IMR-90 (cell line): ENCODE measurements around the gene CLTCL1. TPM values are rescaled to one million over a fixed set of nuclear protein-coding genes. Genes with fewer than 3 reads are reported as not detected.

Source experiments
- ATAC-seq: fragments of 200-7000 bp; cut with Tn5 transposase; 2 replicates; pipeline ENCODE4 v1.9.1; 2020; ENCODE audit warnings: low read depth, mild to moderate bottlenecking, moderate library complexity
- BruUV-seq: library from RNA; stranded (reverse); fragments of 400-500 nt; replicated peaks from 2 replicates; lab custom pipeline; 2021; lab: Mats Ljungman, UMichigan
- CTCF ChIA-PET: fragments of 300-600 bp; formaldehyde crosslinking; extraction: SDS; loops from one replicate; lab custom pipeline; 2021; ENCODE audit warnings: antibody characterized with exemption; lab: Yijun Ruan, JAX
- POLR2A ChIA-PET: fragments of 300-600 bp; sonication (Branson Sonifier 250); formaldehyde crosslinking; loops from one replicate; lab custom pipeline; 2022; ENCODE audit warnings: antibody characterized with exemption; ENCODE audit not compliant: unreplicated experiment; lab: Charles Lee
- DNase-seq: peaks from one replicate; pipeline ENCODE4 v3.0.0; 2013
- H2AFZ ChIP-seq: replicated peaks from 2 replicates; pipeline ENCODE3; 2013; ENCODE audit warnings: low read length, mild to moderate bottlenecking; ENCODE audit not compliant: poor library complexity
- H2AK5ac ChIP-seq: 2 replicates; pipeline ENCODE4 v1.6.1; 2013; ENCODE audit warnings: low read depth, low read length, inconsistent platforms
- H2AK9ac ChIP-seq: replicated peaks from 2 replicates; pipeline ENCODE3; 2013; ENCODE audit warnings: mild to moderate bottlenecking, low read depth, low read length, moderate library complexity; ENCODE audit not compliant: poor library complexity
- H2BK120ac ChIP-seq: 2 replicates; pipeline ENCODE4 v1.6.1; 2013; ENCODE audit warnings: low read depth, low read length, inconsistent platforms
- H2BK15ac ChIP-seq: 3 replicates; pipeline ENCODE4 v1.6.1; 2013; ENCODE audit warnings: low read depth, low read length, inconsistent platforms
- H2BK20ac ChIP-seq: 2 replicates; pipeline ENCODE4 v1.6.1; 2013; ENCODE audit warnings: low read depth, mild to moderate bottlenecking, inconsistent platforms, low read length, moderate library complexity
- H2BK5ac ChIP-seq: 2 replicates; pipeline ENCODE4 v1.6.1; 2013; ENCODE audit warnings: mild to moderate bottlenecking, low read depth, low read length, inconsistent platforms; ENCODE audit not compliant: poor library complexity, severe bottlenecking
- H3K14ac ChIP-seq: replicated peaks from 2 replicates; pipeline ENCODE4 v1.6.1; 2013; ENCODE audit warnings: low read depth, low read length, inconsistent platforms
- H3K18ac ChIP-seq: 2 replicates; pipeline ENCODE4 v1.6.1; 2013; ENCODE audit warnings: low read depth, low read length, control low read depth
- H3K23ac ChIP-seq: 2 replicates; pipeline ENCODE4 v1.6.1; 2013; ENCODE audit warnings: low read depth, low read length, inconsistent platforms
- H3K27ac ChIP-seq: 2 replicates; pipeline ENCODE4 v1.5.1; 2013; ENCODE audit warnings: mild to moderate bottlenecking, control low read depth, low read length; ENCODE audit not compliant: insufficient read depth
- H3K27me3 ChIP-seq: 2 replicates; pipeline ENCODE4 v1.6.1; 2013; ENCODE audit warnings: low read length; ENCODE audit not compliant: control insufficient read depth, insufficient read depth
- H3K36me3 ChIP-seq: 2 replicates; pipeline ENCODE4 v1.6.1; 2013; ENCODE audit warnings: low read length, mixed read lengths; ENCODE audit not compliant: control insufficient read depth, insufficient read depth
- H3K4ac ChIP-seq: 2 replicates; pipeline ENCODE4 v1.6.1; 2013; ENCODE audit warnings: low read depth, low read length, inconsistent platforms
- H3K4me1 ChIP-seq: 2 replicates; pipeline ENCODE4 v1.6.1; 2013; ENCODE audit warnings: low read length, mixed read lengths; ENCODE audit not compliant: control insufficient read depth, insufficient read depth
- H3K4me2 ChIP-seq: 2 replicates; pipeline ENCODE4 v1.6.1; 2013; ENCODE audit warnings: low read depth, mild to moderate bottlenecking, control low read depth, low read length, moderate library complexity
- H3K4me3 ChIP-seq: 2 replicates; pipeline ENCODE4 v1.5.1; 2013; ENCODE audit warnings: low read depth, mild to moderate bottlenecking, control low read depth, low read length, moderate library complexity; ENCODE audit not compliant: insufficient read depth
- H3K56ac ChIP-seq: 2 replicates; pipeline ENCODE4 v1.6.1; 2013; ENCODE audit warnings: low read length, inconsistent platforms; ENCODE audit not compliant: insufficient read depth; ENCODE audit errors: extremely low read depth
- H3K79me1 ChIP-seq, 2 experiments: 2 replicates each; pipeline ENCODE4 v1.6.1; 2013; ENCODE audit warnings: low read length in 2 of 2, inconsistent platforms in 1 of 2, low read depth in 1 of 2
- H3K9ac ChIP-seq: 2 replicates; pipeline ENCODE4 v1.6.1; 2013; ENCODE audit warnings: low read depth, low read length, control low read depth
- H3K9me1 ChIP-seq: 2 replicates; pipeline ENCODE4 v1.6.1; 2013; ENCODE audit warnings: low read length, inconsistent platforms; ENCODE audit not compliant: insufficient read depth
- H3K9me3 ChIP-seq: 2 replicates; pipeline ENCODE4 v1.6.1; 2013; ENCODE audit warnings: low read length; ENCODE audit not compliant: control insufficient read depth, insufficient read depth
- H4K20me1 ChIP-seq: 2 replicates; pipeline ENCODE4 v1.6.1; 2013; ENCODE audit warnings: low read length, inconsistent platforms; ENCODE audit not compliant: insufficient read depth
- H4K5ac ChIP-seq: 2 replicates; pipeline ENCODE4 v1.6.1; 2013; ENCODE audit warnings: mild to moderate bottlenecking, low read depth, low read length, control low read depth
- H4K8ac ChIP-seq, 2 experiments: 2 replicates each; pipeline ENCODE4 v1.6.1; 2013; ENCODE audit warnings: low read depth in 2 of 2, low read length in 2 of 2, control low read depth in 1 of 2, inconsistent platforms in 1 of 2
- H4K91ac ChIP-seq: 2 replicates; pipeline ENCODE4 v1.6.1; 2013; ENCODE audit warnings: low read depth, low read length, inconsistent platforms; ENCODE audit not compliant: insufficient read depth
- CTCF ChIP-seq: conservative IDR thresholded peaks from 2 replicates; pipeline ENCODE4 v1.5.1; 2012; ENCODE audit warnings: mild to moderate bottlenecking, low read depth, low read length, improper control_type of control experiment
- WGBS, 2 experiments: methylation state at CpG; one replicate each; pipeline versions ENCODE4 v1.1.5 to v1.1.7; 2013; ENCODE audit warnings: missing lambda C conversion rate in 2 of 2; ENCODE audit not compliant: insufficient read length in 1 of 2; ENCODE audit errors: extremely low coverage in 2 of 2; 5-methylcytosine and 5-hydroxymethylcytosine counted together
- dilution Hi-C: fragments of 300-500 bp; cut with HindIII; formaldehyde crosslinking; loops from one replicate; pipeline ENCODE4 v1.14.3; 2018; ENCODE audit warnings: low sequenced_read_pairs; ENCODE audit not compliant: unreplicated experiment
- in situ Hi-C: fragments of 300-500 bp; cut with MboI; formaldehyde crosslinking; loops from 3 replicates; pipeline ENCODE4 v1.14.3; 2019; ENCODE audit warnings: low sequenced_read_pairs, inconsistent platforms, mixed read lengths
- intact Hi-C: fragments of 100-400 bp; cut with micrococcal nuclease; formaldehyde crosslinking; loops from 2 replicates; pipeline ENCODE4 v1.10.0; 2022
- polyA plus RNA-seq, 3 experiments: library from polyadenylated mRNA; depleted of rRNA; stranded (reverse); fragments of >200 nt; gene quantifications; 2 replicates each; pipeline ENCODE4 v1.2.3, GENCODE V29; 2012; ENCODE audit warnings: low replicate concordance in 1 of 3
- total RNA-seq: library from RNA; depleted of rRNA; stranded (reverse); fragments of >200 nt; gene quantifications from 2 replicates; pipeline ENCODE4 v1.2.3, GENCODE V29; 2012

Gene CLTCL1
- total and polyA plus RNA-seq, 2 of the 4 experiments (the other 2 are of a cell fraction): 6.2 to 8.1 TPM

- H3K18ac ChIP-seq: no peak overlapping the region
- no CpG with 5 or more reads among the region's 7 CpGs for WGBS, 2 experiments
Observed at GRCh38 chr22:19239464-19239863, 52.1 kb downstream of the CLTCL1 start.

More at GRCh38 chr22:19239464-19239863, 52.1 kb downstream of the CLTCL1 start:
- Histone ChIP-seq H3K23ac (no peak overlapping the region), H3K56ac (no peak overlapping the region), H4K5ac (no peak overlapping the region), H2AFZ (no peak overlapping the region), H3K27ac (no peak overlapping the region), H3K9ac (no peak overlapping the region), H4K91ac (no peak overlapping the region), H2BK20ac (no peak overlapping the region), H3K4me1 (no peaks in the 10 kb centered on the region), H3K9me3 (no peaks in the 10 kb centered on the region), H2AK9ac (no peak overlapping the region), H4K8ac (no peak overlapping the region), H3K4me2 (no peak overlapping the region), H3K79me1 (no peaks in the 10 kb centered on the region; a peak in 1 of 4 replicates), H3K9me1 (no peaks in the 10 kb centered on the region; the same call in 1 of the 2 replicates), H2AK5ac (no peak overlapping the region), H3K14ac (no peak overlapping the region; the same call in 1 of the 2 replicates), H3K27me3 (no peaks in the 10 kb centered on the region), H2BK15ac (no peak overlapping the region), H3K4me3 (no peak overlapping the region), H2BK5ac (no peak overlapping the region), H3K4ac (no peak overlapping the region), H3K36me3 (peaks cover 8% of the 10 kb centered on the region), H4K20me1 (no peaks in the 10 kb centered on the region), H2BK120ac (no peak overlapping the region)
- TF ChIP-seq CTCF: no peak
- POLR2A ChIA-PET: no interaction called here
- in situ Hi-C loops: no loop called here
- BruUV-seq: no TSS peak
- dilution Hi-C loops: no loop called here
- CTCF ChIA-PET: no interaction called here
- intact Hi-C loops: no loop called here
- ATAC-seq (no peak), DNase-seq (no peak)
